ENCODE measurements around the gene AGAP1. TPM values are rescaled to one million over a fixed set of nuclear protein-coding genes. Genes with fewer than 3 reads are reported as not detected.
"Not testable (repeated sequence)": the region's sequence is repeated elsewhere in the genome, so short reads cannot be mapped to it uniquely, and the experiment has no call there.

The AGAP1 gene
- total RNA-seq, 3 donors from 2014 or later = 1.9 to 2.6 (median 2.1) TPM

DNA sequence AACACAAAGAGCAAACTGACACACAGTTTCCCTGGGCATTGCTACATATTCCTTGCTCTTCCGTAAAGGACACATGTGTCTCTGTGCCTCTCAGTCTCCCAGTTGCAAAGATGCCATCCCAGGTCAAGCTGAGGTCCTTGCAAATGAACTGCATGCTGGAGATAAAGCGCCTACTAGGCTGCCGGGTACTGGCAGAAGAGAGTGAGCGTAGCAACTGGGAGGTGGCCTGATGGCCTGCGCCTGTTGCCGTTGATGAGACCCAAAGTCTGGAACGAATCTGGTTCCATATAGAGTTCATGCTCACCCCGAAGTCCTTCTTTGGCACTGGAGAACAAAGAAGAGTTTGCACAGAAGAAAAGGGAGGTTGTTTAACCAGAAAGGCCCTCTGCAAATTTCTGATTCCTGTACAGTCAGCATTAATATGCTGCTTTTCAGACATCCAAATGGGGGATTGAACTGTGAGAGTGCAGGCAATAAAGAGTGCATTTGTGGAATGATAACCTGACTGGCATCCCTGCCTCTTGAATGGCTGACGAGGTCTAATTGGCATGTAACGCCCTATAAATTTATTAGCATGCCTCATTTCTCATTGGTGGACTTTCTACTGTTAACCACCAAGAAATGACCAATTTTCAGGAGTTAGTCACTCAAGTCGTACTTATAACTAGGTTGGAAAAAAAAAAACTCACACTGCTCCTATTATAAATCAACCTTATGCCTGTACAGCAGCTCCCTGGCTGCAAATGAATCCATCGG, 595.6 kb downstream of the AGAP1 start:
- Mint-ChIP-seq H3K9me3 (no peaks in the 10 kb centered on the region), H3K4me1 (ENCODE audit: low read depth) (no peaks in the 10 kb centered on the region), H3K27me3 (ENCODE audit: low read depth) (peaks cover 3% of the 10 kb centered on the region)

DNA sequence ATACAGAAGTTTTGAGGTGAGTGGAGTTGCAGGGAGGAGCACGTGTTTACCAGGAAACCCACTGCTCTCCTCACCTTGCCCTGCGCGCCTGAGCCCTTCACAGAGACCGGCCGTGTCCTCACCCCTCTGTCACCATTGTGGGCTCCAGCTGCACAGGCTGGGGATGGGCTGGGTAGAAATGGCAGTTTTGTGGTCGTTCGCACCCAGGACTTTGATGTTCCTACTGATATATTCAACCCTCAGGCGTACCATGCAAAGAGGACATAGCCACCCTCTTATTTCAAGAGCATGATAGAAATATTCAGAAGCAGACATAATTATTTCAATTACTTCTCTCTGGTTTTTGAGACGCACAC, 596.2 kb downstream of the AGAP1 start:
- H3K27me3 Mint-ChIP-seq (ENCODE audit: low read depth) = peaks cover 3% of the 10 kb centered on the region
- ATAC-seq (no peak), DNase-seq (no peak)
- no peaks in the 10 kb centered on the region for H3K4me1 Mint-ChIP-seq (ENCODE audit: low read depth)
- H3K9me3 Mint-ChIP-seq = no peaks in the 10 kb centered on the region
- H3K4me3 Mint-ChIP-seq = no peak overlapping the region
- no peaks in the 10 kb centered on the region for H3K36me3 Mint-ChIP-seq (ENCODE audit: insufficient read depth)

More for the DNA sequence above, 595.6 kb downstream of the AGAP1 start:
- no peak for DNase-seq
- ATAC-seq = no peak
- H3K4me3 Mint-ChIP-seq = no peak overlapping the region
- no peaks in the 10 kb centered on the region for H3K36me3 Mint-ChIP-seq (ENCODE audit: insufficient read depth)

DNA sequence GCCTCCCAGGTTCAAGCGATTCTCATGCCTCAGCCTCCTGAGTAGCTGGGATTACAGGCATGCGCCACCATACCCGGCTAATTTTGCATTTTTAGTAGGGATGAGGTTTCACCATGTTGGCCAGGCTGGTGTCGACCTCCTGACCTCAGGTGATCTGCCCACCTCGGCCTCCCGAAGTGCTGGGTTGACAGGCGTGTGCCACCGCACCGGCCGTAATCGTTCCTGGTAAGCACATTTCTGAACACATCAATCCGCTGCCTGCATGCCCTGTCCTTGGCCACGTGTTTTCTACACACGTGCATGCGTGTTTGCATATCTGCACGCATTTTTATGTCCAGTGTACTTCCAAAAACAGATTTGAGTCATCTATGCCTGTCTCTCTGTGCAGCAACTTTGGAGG, 597.0 kb downstream of the AGAP1 start:
- H3K9me3 Mint-ChIP-seq; H3K4me3 Mint-ChIP-seq; H3K4me1 Mint-ChIP-seq (ENCODE audit: low read depth); H3K36me3 Mint-ChIP-seq (ENCODE audit: insufficient read depth); H3K27me3 Mint-ChIP-seq (ENCODE audit: low read depth); DNase-seq; ATAC-seq: not testable (repeated sequence)

DNA sequence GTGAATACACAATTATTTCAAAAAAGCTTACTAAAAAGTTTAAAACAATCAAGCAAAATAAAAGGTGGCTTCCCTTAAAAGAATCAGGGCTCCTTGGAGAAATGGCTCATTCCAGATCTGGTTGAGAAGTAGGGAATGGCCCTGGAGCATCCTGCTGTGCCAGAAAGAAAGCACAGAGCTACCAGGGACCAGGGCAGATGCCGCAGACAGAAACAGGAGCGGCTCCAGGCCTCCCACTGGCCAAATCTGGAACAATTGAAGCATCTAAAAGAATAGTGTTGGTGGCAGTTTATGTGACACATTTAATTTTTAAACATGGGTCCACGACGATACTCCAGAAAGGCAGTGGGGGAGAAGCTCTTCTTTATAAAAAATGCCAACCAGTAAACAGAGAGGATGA, 598.9 kb downstream of the AGAP1 start:
- Mint-ChIP-seq H3K4me1 (ENCODE audit: low read depth) (no peaks in the 10 kb centered on the region), H3K36me3 (ENCODE audit: insufficient read depth) (no peaks in the 10 kb centered on the region), H3K27me3 (ENCODE audit: low read depth) (peaks cover 3% of the 10 kb centered on the region), H3K4me3 (no peak overlapping the region), H3K9me3 (no peaks in the 10 kb centered on the region)
- DNase-seq (no peak), ATAC-seq (no peak)

DNA sequence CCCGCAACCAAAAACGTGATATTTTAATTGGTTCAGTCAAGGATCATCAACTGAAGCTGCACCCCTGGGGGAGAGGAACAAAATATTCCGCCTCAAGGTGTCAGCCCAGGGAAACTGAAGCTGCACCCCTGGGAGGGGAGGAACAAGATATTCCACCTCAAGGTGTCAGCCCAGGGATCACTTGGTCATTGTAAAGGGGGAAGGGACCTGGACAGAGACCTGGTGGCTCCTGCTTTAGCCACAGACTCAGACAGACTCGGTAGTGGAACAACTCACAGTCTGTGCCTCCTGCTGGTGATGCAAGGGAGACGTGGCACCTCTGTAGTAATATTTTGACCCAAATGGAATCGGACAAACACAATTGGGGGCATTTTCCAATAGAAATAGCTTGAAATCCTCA, 599.3 kb downstream of the AGAP1 start:
- Mint-ChIP-seq H3K9me3 (no peaks in the 10 kb centered on the region), H3K4me3 (no peak overlapping the region), H3K36me3 (ENCODE audit: insufficient read depth) (no peaks in the 10 kb centered on the region), H3K27me3 (ENCODE audit: low read depth) (peaks cover 3% of the 10 kb centered on the region), H3K4me1 (ENCODE audit: low read depth) (no peaks in the 10 kb centered on the region)
- no peak for ATAC-seq
- DNase-seq = no peak

DNA sequence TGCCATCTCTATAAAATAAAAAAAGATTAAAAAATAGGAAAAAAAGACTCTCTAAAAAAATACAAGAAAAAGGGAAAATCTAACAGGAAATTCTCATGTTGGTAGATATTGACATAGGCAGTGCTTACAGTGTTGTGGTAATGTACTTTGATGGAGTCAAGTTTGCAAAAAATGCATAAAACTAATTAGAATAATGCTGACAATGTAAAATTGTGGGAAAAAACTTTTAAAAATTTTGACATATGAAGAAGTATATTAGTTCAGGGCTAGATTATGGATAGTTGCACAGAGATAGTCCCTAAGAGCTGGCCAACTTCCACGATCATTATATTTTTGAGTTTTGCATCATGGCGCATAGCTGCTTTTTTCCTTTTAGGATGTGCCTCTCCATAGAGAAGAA, 601.7 kb downstream of the AGAP1 start:
- H3K36me3 Mint-ChIP-seq (ENCODE audit: insufficient read depth) = no peaks in the 10 kb centered on the region
- no peak for DNase-seq
- ATAC-seq = no peak
- H3K4me1 Mint-ChIP-seq (ENCODE audit: low read depth) = no peaks in the 10 kb centered on the region
- H3K4me3 Mint-ChIP-seq = no peak overlapping the region
- peaks cover 3% of the 10 kb centered on the region for H3K27me3 Mint-ChIP-seq (ENCODE audit: low read depth)
- H3K9me3 Mint-ChIP-seq = no peaks in the 10 kb centered on the region

DNA sequence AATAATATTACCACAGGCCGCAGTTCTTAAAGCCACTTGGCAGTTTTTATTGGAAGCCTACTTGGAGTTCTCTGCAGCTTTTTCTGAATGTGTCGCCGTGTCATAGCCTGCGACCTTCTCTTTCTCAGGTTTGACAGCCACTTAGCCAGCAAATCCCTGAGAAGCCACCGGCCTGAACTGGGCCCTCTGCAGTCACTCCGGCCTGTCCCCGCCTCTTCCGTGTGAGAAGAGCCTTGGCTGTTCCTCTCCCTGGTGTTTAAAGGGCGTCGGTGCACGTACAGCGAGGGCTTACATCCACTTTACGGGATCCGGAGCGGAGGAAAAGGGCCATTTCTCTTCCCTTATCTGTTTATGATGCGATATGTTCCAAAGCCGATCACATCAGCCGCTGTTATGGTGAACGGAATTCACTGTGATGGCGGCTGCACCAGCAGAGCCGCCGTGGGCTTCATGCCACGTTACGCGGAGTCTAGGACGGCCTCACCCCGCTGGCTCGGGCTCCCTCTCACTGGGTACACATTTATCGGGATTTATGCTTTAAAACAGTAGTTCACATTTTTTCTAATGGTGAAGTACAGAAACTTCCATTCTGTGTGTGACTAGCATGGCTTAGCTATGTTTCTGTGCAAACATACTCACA, 607.6 kb downstream of the AGAP1 start:
- H3K27me3 Mint-ChIP-seq (ENCODE audit: low read depth) = no peaks in the 10 kb centered on the region

DNA sequence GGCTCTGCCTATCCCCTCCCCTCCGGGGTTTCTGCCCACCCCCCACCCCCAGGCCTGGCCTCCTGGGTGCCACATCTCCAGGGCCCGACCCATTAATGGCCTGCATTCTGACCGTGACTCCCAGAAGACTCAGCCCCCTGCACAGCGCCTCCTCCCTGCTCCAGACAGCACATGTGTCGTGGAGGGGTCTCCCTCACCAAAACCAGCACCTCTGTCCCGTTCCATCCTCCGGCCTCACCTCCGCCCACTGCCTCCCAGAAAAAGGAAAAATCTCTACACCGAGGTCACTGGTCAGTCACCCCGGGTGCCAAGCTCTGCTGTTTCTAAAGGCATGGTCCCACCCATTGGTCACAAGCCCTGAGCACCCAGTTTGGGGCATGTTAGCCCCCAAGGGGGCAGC, 609.1 kb downstream of the AGAP1 start:
- Mint-ChIP-seq H3K36me3 (ENCODE audit: insufficient read depth) (no peaks in the 10 kb centered on the region), H3K4me1 (ENCODE audit: low read depth) (no peaks in the 10 kb centered on the region)

More for the DNA sequence above, 607.6 kb downstream of the AGAP1 start:
- no peaks in the 10 kb centered on the region for H3K9me3 Mint-ChIP-seq
- no peak for ATAC-seq
- H3K4me1 Mint-ChIP-seq (ENCODE audit: low read depth) = no peaks in the 10 kb centered on the region
- H3K4me3 Mint-ChIP-seq = no peak overlapping the region
- DNase-seq = no peak
- no peaks in the 10 kb centered on the region for H3K36me3 Mint-ChIP-seq (ENCODE audit: insufficient read depth)

DNA sequence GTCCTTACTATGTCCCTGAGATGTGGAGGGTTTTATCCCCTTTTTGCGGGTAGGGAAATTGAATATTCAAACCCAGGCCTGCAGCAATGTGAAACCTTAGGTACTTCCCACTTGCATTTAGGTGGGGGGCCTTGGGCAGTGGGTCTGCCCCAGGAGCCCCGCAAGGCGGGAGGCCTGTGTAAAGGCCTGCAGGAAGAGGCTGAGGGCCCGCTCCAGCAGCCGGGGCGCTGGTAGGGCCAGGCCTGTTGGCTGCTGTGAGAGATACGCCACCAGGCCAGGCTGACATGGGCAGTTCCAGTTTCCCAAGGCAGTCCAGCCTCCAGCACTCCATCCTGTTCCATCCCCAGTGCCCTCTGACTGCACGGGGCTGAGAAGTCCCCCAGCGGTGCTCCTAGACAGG, 610.1 kb downstream of the AGAP1 start:
- Mint-ChIP-seq H3K9me3 (no peaks in the 10 kb centered on the region), H3K4me3 (no peak overlapping the region), H3K4me1 (ENCODE audit: low read depth) (no peaks in the 10 kb centered on the region), H3K36me3 (ENCODE audit: insufficient read depth) (no peaks in the 10 kb centered on the region), H3K27me3 (ENCODE audit: low read depth) (peaks cover 6% of the 10 kb centered on the region)
- ATAC-seq (no peak), DNase-seq (no peak)

More for the DNA sequence above, 609.1 kb downstream of the AGAP1 start:
- no peak overlapping the region for H3K4me3 Mint-ChIP-seq
- DNase-seq (no peak), ATAC-seq (no peak)
- no peaks in the 10 kb centered on the region for H3K9me3 Mint-ChIP-seq
- no peaks in the 10 kb centered on the region for H3K27me3 Mint-ChIP-seq (ENCODE audit: low read depth)

DNA sequence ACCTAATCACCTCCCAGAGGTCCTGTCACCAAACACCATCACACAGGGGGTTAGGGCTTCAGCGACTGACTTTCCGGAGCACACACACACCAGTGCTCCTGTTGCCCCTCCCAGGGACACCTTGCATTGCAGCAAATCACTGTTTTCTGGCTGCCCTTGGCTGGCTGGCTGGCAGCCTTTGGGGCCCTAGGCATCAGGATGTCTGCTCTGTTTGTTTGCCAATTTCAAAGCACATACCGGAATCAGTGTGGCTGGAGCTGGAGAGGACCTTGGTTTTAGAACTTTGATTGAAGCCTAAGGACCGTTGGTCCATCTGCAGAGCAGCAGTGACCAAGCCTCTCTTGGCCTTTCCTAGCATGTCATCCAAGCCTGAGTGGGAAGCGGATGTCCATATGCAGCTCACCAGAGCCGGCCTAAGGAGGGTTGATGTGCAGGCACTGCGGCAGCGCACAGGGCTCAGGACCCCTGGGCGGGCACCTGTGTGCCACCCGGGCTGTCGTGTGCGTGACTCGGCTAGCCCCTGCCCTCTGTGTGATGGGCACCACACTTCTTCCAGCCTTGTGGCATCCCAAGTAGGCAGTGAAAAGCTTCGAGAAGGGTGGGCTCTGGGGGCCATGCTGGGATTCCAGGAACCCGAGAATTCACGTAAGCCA, 612.2 kb downstream of the AGAP1 start:
- H3K4me1 Mint-ChIP-seq (ENCODE audit: low read depth) = no peaks in the 10 kb centered on the region
- H3K27me3 Mint-ChIP-seq (ENCODE audit: low read depth) = peaks cover 9% of the 10 kb centered on the region
- H3K36me3 Mint-ChIP-seq (ENCODE audit: insufficient read depth) = no peaks in the 10 kb centered on the region
- no peak overlapping the region for H3K4me3 Mint-ChIP-seq
- H3K9me3 Mint-ChIP-seq = no peaks in the 10 kb centered on the region
- no peak for ATAC-seq
- no peak for DNase-seq

DNA sequence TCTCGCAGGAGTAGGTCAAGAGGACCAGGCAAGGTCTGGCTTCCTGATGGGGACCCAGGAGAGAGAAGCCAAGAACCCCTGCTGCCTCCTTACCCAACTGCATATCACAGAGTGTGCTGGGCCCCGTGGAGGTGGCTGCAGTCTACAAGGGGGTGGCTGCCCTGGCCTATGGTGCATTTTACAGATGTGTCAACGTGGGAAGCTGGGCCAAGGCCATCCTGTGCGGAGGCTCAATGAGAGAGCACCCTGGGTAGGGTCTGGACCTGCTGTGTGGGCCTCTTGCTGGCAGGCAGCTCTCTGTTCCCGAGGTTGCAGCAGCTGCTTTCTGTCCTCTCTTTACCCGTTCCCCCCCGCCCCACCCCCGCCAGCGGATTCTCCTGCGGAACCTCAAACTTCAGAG, 612.9 kb downstream of the AGAP1 start:
- no peak for DNase-seq
- Mint-ChIP-seq H3K27me3 (ENCODE audit: low read depth) (peaks cover 9% of the 10 kb centered on the region), H3K9me3 (no peaks in the 10 kb centered on the region), H3K36me3 (ENCODE audit: insufficient read depth) (no peaks in the 10 kb centered on the region), H3K4me3 (no peak overlapping the region), H3K4me1 (ENCODE audit: low read depth) (no peaks in the 10 kb centered on the region)
- no peak for ATAC-seq

DNA sequence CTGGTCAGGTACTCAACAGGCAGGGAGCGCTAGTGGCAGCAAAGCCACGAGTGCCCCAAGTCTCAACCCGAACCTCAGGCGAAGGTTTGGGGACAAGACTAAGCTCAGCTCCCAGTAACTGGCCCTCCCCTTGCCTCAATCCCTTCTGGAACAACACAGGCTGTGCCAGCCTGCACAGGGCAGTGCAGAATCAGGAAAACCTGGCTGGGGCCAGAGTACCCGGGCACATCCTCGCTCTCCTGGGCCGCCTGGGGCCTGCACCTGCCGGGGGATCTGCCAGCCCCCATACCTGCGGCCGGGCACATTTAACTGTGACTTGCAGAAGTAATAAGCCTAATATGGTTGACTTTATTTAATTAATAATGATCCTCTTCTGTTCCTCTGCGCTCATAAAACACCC, 613.7 kb downstream of the AGAP1 start:
- Mint-ChIP-seq H3K36me3 (ENCODE audit: insufficient read depth) (no peaks in the 10 kb centered on the region), H3K27me3 (ENCODE audit: low read depth) (peaks cover 9% of the 10 kb centered on the region), H3K9me3 (no peaks in the 10 kb centered on the region), H3K4me3 (no peak overlapping the region), H3K4me1 (ENCODE audit: low read depth) (no peaks in the 10 kb centered on the region)
- no peak for DNase-seq
- ATAC-seq = no peak

DNA sequence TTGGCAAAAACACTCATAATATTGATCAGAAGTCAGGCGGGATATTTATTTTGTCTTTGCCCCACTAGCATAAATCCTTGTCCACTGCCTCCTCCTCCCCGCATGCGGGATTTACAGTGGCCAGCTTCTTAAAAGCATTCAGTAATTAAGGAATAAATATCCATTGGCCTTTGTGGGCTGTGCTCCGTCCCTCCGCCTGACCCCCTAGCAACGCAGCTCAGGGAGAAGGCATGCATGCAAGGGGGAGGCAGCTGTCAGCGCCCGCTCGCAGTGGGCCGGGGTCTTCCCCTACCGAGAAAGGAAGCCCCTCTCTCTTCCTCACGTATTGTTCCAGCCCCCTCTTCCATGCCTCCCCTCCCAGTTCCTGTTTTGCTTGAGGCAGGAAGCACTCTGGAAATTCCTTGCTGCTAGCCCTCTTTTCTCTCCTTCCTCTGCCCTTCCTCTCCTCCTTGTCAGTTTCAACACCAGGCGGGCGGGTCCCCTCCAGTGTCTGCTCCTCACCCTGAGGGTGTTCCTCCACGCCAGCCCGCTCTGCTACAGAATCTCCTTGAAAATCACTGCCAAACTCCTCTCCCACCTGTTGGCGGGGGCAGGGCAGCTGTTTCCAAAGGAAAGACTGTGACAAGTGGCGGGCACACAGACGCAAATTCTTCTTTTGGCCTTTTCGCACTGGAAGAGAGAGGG, 614.2 kb downstream of the AGAP1 start:
- ATAC-seq (no peak), DNase-seq (no peak)
- no peaks in the 10 kb centered on the region for H3K9me3 Mint-ChIP-seq
- peaks cover 9% of the 10 kb centered on the region for H3K27me3 Mint-ChIP-seq (ENCODE audit: low read depth)
- no peaks in the 10 kb centered on the region for H3K4me1 Mint-ChIP-seq (ENCODE audit: low read depth)
- no peaks in the 10 kb centered on the region for H3K36me3 Mint-ChIP-seq (ENCODE audit: insufficient read depth)
- H3K4me3 Mint-ChIP-seq = no peak overlapping the region

DNA sequence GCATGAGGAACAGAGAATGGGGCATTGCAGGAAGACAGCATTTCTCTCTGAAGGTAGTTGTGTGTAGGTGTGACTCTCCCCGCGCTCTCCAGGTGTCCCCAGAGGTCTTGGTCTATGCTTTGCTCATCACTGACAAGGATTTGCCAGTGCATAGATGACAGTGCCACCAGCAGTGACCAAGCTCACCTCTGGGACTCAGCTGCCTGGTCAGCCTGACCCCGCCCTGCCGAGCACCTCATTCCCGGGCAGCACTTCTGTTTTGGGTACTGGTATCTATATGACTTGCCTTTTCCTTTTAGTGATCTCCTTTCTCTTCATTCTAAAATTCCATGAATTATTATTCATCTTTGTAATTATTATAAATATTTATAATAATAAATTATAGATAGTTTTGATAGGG, 615.2 kb downstream of the AGAP1 start:
- Mint-ChIP-seq H3K27me3 (ENCODE audit: low read depth) (peaks cover 9% of the 10 kb centered on the region), H3K4me3 (no peak overlapping the region), H3K36me3 (ENCODE audit: insufficient read depth) (no peaks in the 10 kb centered on the region), H3K9me3 (no peaks in the 10 kb centered on the region), H3K4me1 (ENCODE audit: low read depth) (no peaks in the 10 kb centered on the region)
- ATAC-seq (no peak), DNase-seq (no peak)
